Activated CD4-positive, alpha-beta T cell treated with anti-CD3 and anti-CD28 coated beads, Interleukin-2, amount 10 ng/mL, durations not matched to agents 7 days and 5 days (primary cell): ENCODE data around the gene SLC22A3. TPM values are rescaled to one million over a fixed set of nuclear protein-coding genes. Genes with fewer than 3 reads are reported as not detected.

Experiments used
- CTCF ChIA-PET: fragments of 350-600 bp; sonication (Branson Sonifier 250); formaldehyde crosslinking; loops from one replicate; lab custom pipeline; 2021; ENCODE audit warnings: antibody characterized with exemption; lab: Charles Lee
- POLR2A ChIA-PET: fragments of 350-600 bp; sonication (Branson Sonifier 250); formaldehyde crosslinking; loops from one replicate; lab custom pipeline; 2021; ENCODE audit warnings: antibody characterized with exemption; lab: Charles Lee
- DNase-seq: peaks from one replicate; pipeline ENCODE4 v3.0.0-alpha.2; 2020
- H3K27ac Mint-ChIP-seq: one replicate; pipeline ENCODE4 v1.8.0; 2021; ENCODE audit warnings: mild to moderate bottlenecking, moderate library complexity, mixed read lengths
- H3K27me3 Mint-ChIP-seq: one replicate; pipeline ENCODE4 v1.8.0; 2021; ENCODE audit warnings: mixed read lengths
- H3K36me3 Mint-ChIP-seq: one replicate; pipeline ENCODE4 v1.8.0; 2021; ENCODE audit warnings: low read depth, mixed read lengths
- H3K4me1 Mint-ChIP-seq: one replicate; pipeline ENCODE4 v1.8.0; 2021; ENCODE audit warnings: mixed read lengths
- H3K4me3 Mint-ChIP-seq: one replicate; pipeline ENCODE4 v1.8.0; 2021; ENCODE audit warnings: mild to moderate bottlenecking, moderate library complexity, mixed read lengths
- H3K9me3 Mint-ChIP-seq: one replicate; pipeline ENCODE4 v1.8.0; 2021; ENCODE audit warnings: mixed read lengths
- total RNA-seq, 2 experiments: library from RNA; stranded (reverse); gene quantifications; one replicate each; pipeline ENCODE4 v1.2.3, GENCODE V29; 2021

The SLC22A3 gene
- total RNA-seq, 2 experiments from 2014 or later, result not detected

GRCh38 chr6:160487116-160487515 lies 138.9 kb downstream of the SLC22A3 start:
- POLR2A ChIA-PET, result no interaction called here
- no peaks in the 10 kb centered on the region for H3K4me1 Mint-ChIP-seq
- peaks cover 11% of the 10 kb centered on the region for H3K27me3 Mint-ChIP-seq
- H3K27ac Mint-ChIP-seq, result no peak overlapping the region
- no peak overlapping the region for H3K4me3 Mint-ChIP-seq
- DNase-seq, result no peak
- H3K9me3 Mint-ChIP-seq, result peaks cover 9% of the 10 kb centered on the region
- H3K36me3 Mint-ChIP-seq, result peaks cover 11% of the 10 kb centered on the region
- CTCF ChIA-PET, result no interaction called here

- peaks cover 2% of the 10 kb centered on the region for H3K36me3 Mint-ChIP-seq
- POLR2A ChIA-PET, result no interaction called here
- no peaks in the 10 kb centered on the region for H3K9me3 Mint-ChIP-seq
- H3K27me3 Mint-ChIP-seq, result peaks cover 11% of the 10 kb centered on the region
- H3K4me1 Mint-ChIP-seq, result no peaks in the 10 kb centered on the region
- no peak overlapping the region for H3K27ac Mint-ChIP-seq
- CTCF ChIA-PET, result no interaction called here
- no peak overlapping the region for H3K4me3 Mint-ChIP-seq
- no peak for DNase-seq
Observed at GRCh38 chr6:160489091-160489490, 140.9 kb downstream of the SLC22A3 start.

GRCh38 chr6:160494576-160494975 lies 146.4 kb downstream of the SLC22A3 start:
- peaks cover 3% of the 10 kb centered on the region for H3K36me3 Mint-ChIP-seq
- peaks cover 16% of the 10 kb centered on the region for H3K27me3 Mint-ChIP-seq
- no peaks in the 10 kb centered on the region for H3K4me1 Mint-ChIP-seq
- CTCF ChIA-PET, result interaction anchor here (0.7 kb wide), 1 partner anchor 762 kb away, joined by 3 read pairs; no protein-coding TSS in a partner anchor
- no peak overlapping the region for H3K4me3 Mint-ChIP-seq
- H3K27ac Mint-ChIP-seq, result no peak overlapping the region
- DNase-seq, result no peak
- POLR2A ChIA-PET, result no interaction called here
- peaks cover 2% of the 10 kb centered on the region for H3K9me3 Mint-ChIP-seq

- Mint-ChIP-seq H3K27ac (no peak overlapping the region), H3K9me3 (peaks cover 24% of the 10 kb centered on the region), H3K4me1 (peaks cover 5% of the 10 kb centered on the region), H3K27me3 (peaks cover 10% of the 10 kb centered on the region), H3K36me3 (peaks cover 1% of the 10 kb centered on the region), H3K4me3 (no peak overlapping the region)
- ChIA-PET POLR2A (no interaction called here), CTCF (interaction anchor here (1.0 to 1.9 kb wide), 4 partner anchors 9 to 20 kb away, joined by 3 to 7 read pairs (median 4); no protein-coding TSS in a partner anchor)
- no peak for DNase-seq
Observed at GRCh38 chr6:160500639-160501038, 152.5 kb downstream of the SLC22A3 start.

Other genes with a start within 250 kb of the SLC22A3 start
- under 1 TPM; 0.25 to 0.67 TPM for gene SLC22A1, start 226.6 kb upstream of the SLC22A3 start, total RNA-seq
- not detected for gene SLC22A2, start 89.6 kb upstream of the SLC22A3 start, total RNA-seq